ENCODE results near the gene CD3G. TPM values are rescaled to one million over a fixed set of nuclear protein-coding genes. Genes with fewer than 3 reads are reported as not detected.
"Not testable (repeated sequence)": the region's sequence is repeated elsewhere in the genome, so short reads cannot be mapped to it uniquely, and the experiment has no call there.

CD3G gene
- not detected in 2 replicates for total RNA-seq (2014; rRNA removed; shearing (Covaris generic))

DNA sequence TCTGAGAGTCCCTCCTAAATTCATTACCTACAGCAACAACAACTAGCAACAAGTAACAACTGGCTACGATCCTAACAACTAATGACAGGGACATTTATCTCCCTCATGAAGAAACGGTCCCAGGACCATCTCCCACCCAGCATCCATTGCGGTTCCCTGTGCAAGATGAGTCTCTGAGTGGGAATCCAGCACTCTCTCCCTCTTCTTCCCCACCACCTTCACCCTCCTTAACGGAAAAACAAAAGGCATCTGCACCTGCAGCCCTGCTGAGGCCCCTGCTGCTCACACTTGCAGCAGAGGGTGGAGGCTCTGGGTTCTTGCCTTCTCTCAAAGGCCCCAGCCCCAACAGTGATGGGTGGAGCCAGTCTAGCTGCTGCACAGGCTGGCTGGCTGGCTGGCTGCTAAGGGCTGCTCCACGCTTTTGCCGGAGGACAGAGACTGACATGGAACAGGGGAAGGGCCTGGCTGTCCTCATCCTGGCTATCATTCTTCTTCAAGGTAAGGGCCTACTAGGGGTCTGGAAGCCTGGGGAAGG lies at the start of gene CD3G:
Gene CD3G, plus strand, starts transcription at position 364 of the 535 bp plus-strand sequence. Its CDS starts 80 bp downstream, at position 444.
- Histone ChIP-seq H3K4me1 (no peaks in the 10 kb centered on the region), H3K36me3 (no peaks in the 10 kb centered on the region), H3K27me3 (no peaks in the 10 kb centered on the region), H3K4me3 (no peak within 1 kb of the TSS), H3K27ac (no peak within 1 kb of the TSS), H3K9me3 (replicated peaks) (no peaks in the 10 kb centered on the region)
- DNase-seq: no peak

DNA sequence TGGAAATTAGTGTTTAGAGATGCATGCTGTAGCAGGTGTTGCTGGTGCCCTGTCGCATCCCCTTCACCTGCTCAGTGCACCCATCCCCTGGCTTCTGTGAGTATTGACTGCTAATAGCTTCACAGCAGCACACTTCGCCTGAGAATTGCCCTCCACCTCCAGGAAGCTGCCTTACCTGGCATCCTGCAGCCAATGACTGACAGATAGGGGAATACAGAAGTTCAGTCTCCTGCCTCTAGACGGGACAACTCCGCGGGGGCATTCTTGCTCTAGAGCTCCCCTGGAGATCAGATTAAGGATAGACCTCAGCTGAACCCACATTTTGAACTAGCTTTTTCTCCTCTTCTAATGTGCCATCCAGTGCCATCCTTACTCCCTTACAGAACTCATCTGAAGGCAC lies 48.9 kb upstream of the CD3G start:
- no peaks in the 10 kb centered on the region for H3K27me3 ChIP-seq
- H3K36me3 ChIP-seq: no peaks in the 10 kb centered on the region
- H3K27ac ChIP-seq: no peak overlapping the region
- H3K4me1 ChIP-seq: no peaks in the 10 kb centered on the region
- no peak overlapping the region for H3K4me3 ChIP-seq
- H3K9me3 ChIP-seq (replicated peaks): no peaks in the 10 kb centered on the region
- no peak for DNase-seq

DNA sequence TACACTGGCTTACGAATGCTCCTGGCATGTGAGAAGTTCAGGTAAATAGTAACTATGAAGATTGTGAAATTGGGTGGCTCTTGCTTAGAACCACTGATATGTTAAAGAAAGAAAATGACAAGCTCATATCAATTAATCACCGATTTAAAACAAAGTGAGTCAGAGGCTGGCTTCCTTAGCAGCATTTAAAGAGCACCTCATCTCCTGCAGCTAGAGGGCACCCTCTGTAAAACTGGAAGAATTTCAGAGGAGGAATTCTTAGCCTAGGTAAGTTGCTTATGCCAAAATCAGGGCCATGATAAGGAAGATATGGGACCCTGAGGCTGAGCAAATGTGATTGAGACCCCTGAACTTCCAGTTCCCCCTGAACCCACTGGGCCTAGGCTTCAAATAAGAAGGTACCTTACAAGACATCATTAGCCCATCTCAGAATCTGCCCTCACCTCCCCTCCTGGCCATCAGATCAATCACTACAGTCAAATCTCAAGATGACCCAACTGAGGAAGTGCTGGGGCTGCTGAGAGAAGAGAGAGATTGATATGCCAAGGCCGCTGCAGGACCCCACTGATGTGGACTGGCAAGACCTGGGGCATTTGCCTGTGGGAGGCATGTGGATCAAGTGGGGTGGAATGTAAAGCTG lies 48.2 kb upstream of the CD3G start:
- H3K9me3 ChIP-seq (replicated peaks): no peaks in the 10 kb centered on the region
- no peaks in the 10 kb centered on the region for H3K27me3 ChIP-seq
- H3K4me1 ChIP-seq: no peaks in the 10 kb centered on the region
- no peak overlapping the region for H3K4me3 ChIP-seq
- H3K27ac ChIP-seq: no peak overlapping the region
- no peaks in the 10 kb centered on the region for H3K36me3 ChIP-seq
- peak in 1 of 2 experiments; percentile 12 for DNase-seq

GRCh38 chr11:118301600-118302195 lies 42.4 kb upstream of the CD3G start:
- H3K27ac ChIP-seq: no peak overlapping the region
- H3K9me3 ChIP-seq (replicated peaks): no peaks in the 10 kb centered on the region
- no peak for DNase-seq
- no peaks in the 10 kb centered on the region for H3K4me1 ChIP-seq
- H3K4me3 ChIP-seq: no peak overlapping the region
- no peaks in the 10 kb centered on the region for H3K36me3 ChIP-seq
- H3K27me3 ChIP-seq: no peaks in the 10 kb centered on the region

DNA sequence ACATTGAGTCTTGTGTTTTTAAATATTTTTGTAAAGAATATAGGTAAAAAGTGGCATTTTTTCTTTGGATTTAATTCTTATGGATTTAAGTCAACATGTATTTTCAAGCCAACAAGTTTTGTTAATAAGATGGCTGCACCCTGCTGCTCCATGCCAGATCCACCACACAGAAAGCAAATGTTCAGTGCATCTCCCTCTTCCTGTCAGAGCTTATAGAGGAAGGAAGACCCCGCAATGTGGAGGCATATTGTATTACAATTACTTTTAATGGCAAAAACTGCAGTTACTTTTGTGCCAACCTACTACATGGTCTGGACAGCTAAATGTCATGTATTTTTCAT lies 39.9 kb upstream of the CD3G start:
- no peaks in the 10 kb centered on the region for H3K27me3 ChIP-seq
- H3K9me3 ChIP-seq (replicated peaks): no peaks in the 10 kb centered on the region
- H3K36me3 ChIP-seq: no peaks in the 10 kb centered on the region

DNA sequence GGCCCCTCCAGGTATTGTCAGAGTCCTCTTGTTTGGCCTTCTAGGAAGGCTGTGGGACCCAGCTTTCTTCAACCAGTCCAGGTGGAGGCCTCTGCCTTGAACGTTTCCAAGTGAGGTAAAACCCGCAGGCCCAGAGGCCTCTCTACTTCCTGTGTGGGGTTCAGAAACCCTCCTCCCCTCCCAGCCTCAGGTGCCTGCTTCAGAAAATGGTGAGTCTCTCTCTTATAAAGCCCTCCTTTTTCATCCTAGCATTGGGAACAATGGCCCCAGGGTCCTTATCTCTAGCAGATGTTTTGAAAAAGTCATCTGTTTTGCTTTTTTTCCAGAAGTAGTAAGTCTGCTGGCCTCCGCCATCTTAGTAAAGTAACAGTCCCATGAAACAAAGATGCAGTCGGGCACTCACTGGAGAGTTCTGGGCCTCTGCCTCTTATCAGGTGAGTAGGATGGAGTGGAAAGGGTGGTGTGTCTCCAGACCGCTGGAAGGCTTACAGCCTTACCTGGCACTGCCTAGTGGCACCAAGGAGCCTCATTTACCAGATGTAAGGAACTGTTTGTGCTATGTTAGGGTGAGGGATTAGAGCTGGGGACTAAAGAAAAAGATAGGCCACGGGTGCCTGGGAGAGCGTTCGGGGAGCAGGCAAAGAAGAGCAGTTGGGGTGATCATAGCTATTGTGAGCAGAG lies 39.4 kb upstream of the CD3G start, which contains the start of gene CD3E:
Gene CD3E, plus strand, starts transcription at position 163 of the 681 bp plus-strand sequence. Its CDS starts 223 bp downstream, at position 386.
- no peak for DNase-seq
- Histone ChIP-seq H3K27ac (no peak within 1 kb of the TSS), H3K4me1 (no peaks in the 10 kb centered on the region), H3K36me3 (no peaks in the 10 kb centered on the region), H3K9me3 (replicated peaks) (no peaks in the 10 kb centered on the region), H3K4me3 (no peak within 1 kb of the TSS), H3K27me3 (no peaks in the 10 kb centered on the region)

More for the DNA sequence above, 39.9 kb upstream of the CD3G start:
- no peak for DNase-seq
- Histone ChIP-seq H3K4me3 (no peak overlapping the region), H3K4me1 (no peaks in the 10 kb centered on the region), H3K27ac (no peak overlapping the region)

- no peak overlapping the region for H3K4me3 ChIP-seq
- no peaks in the 10 kb centered on the region for H3K36me3 ChIP-seq
- H3K4me1 ChIP-seq: no peaks in the 10 kb centered on the region
- no peaks in the 10 kb centered on the region for H3K27me3 ChIP-seq
- H3K27ac ChIP-seq: no peak overlapping the region
- DNase-seq: no peak
- H3K9me3 ChIP-seq (replicated peaks): no peaks in the 10 kb centered on the region
Measured at GRCh38 chr11:118305726-118306125, 38.4 kb upstream of the CD3G start.

DNA sequence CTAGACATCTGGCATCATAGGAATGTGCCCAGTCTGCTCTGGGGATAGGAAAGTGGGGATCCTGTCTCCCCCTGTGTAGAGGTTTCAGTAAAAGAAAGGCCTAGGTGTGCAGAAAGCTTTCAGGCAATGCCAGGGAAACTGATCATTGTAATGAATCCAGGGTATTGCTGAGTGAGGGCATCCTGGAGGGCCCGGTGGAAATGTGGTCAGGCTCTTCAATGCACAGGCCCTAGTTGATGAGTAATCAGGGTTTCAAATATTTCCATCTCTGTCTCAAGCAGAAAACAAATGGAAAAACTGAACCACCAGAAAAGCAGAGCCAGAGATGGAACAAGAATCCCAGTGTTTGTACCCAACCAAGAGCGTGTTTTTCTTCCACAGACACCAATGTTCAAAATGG lies 37.6 kb upstream of the CD3G start:
- no peak overlapping the region for H3K4me3 ChIP-seq
- H3K27me3 ChIP-seq: no peaks in the 10 kb centered on the region
- no peaks in the 10 kb centered on the region for H3K9me3 ChIP-seq (replicated peaks)
- no peak for DNase-seq
- H3K27ac ChIP-seq: no peak overlapping the region
- H3K36me3 ChIP-seq: no peaks in the 10 kb centered on the region
- H3K4me1 ChIP-seq: no peaks in the 10 kb centered on the region

- not testable (repeated sequence) for H3K4me1 ChIP-seq; H3K27me3 ChIP-seq; H3K27ac ChIP-seq; H3K4me3 ChIP-seq; H3K9me3 ChIP-seq (replicated peaks); DNase-seq; H3K36me3 ChIP-seq
Measured at GRCh38 chr11:118308995-118309528, 35.1 kb upstream of the CD3G start.

DNA sequence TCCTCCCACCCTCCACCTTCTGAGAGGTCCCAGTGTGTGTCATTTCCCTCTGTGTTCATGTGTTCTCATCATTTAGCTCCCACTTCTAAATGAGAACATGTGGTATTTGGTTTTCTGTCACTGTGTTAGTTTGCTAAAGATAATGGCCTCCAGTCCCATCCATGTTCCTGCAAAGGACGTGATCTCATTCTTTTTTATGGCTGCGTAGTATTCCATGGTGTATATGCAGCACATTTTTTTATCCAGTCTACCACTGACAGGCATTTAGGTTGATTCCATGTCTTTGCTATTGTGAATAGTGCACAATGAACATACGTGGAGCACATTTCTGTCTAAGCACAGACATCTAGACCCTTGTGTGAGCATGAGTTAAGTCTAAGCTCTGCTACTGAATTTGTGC lies 33.9 kb upstream of the CD3G start:
- no peak for DNase-seq
- no peak overlapping the region for H3K27ac ChIP-seq
- H3K27me3 ChIP-seq: no peaks in the 10 kb centered on the region
- H3K4me1 ChIP-seq: peaks cover 17% of the 10 kb centered on the region
- H3K4me3 ChIP-seq: no peak overlapping the region
- H3K36me3 ChIP-seq: no peaks in the 10 kb centered on the region
- H3K9me3 ChIP-seq (replicated peaks): no peaks in the 10 kb centered on the region

DNA sequence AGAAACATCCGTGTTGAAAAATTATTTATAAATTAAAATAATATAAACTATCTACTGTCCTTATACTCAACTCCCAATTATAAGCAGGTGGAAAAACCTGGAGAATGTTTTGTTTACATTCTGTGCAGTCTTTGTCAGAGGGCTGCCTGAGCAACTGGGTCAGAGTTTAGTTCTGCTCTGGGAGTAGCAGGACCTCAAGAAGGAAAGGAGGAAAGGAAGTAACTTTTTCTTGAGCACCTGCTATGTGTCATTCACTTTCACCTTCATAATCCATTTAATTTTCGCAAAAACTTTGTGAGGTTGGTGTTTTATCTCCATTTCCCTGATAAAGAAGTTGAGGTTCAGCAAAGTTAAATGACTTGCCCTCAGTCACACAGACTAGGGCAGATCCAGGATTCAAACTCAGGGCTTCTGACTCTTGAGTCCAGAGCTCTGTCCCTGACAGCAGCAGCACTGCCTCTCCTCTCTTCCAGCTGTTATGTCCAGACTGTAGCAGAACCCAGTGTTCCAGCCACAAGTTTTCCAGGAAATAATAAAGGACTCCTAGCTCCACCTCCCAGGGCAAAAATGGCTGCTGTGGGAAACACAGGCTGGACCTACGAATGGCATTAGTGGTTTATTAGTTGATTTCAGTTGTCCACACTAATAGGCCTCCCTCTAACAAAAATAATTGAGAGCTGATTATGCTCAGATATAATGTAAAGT lies 33.2 kb upstream of the CD3G start:
- no peaks in the 10 kb centered on the region for H3K36me3 ChIP-seq
- no peaks in the 10 kb centered on the region for H3K27me3 ChIP-seq
- no peak overlapping the region for H3K27ac ChIP-seq
- DNase-seq: peak in 1 of 2 experiments; percentile 24
- no peak overlapping the region for H3K4me3 ChIP-seq
- no peaks in the 10 kb centered on the region for H3K9me3 ChIP-seq (replicated peaks)
- peaks cover 21% of the 10 kb centered on the region for H3K4me1 ChIP-seq

DNA sequence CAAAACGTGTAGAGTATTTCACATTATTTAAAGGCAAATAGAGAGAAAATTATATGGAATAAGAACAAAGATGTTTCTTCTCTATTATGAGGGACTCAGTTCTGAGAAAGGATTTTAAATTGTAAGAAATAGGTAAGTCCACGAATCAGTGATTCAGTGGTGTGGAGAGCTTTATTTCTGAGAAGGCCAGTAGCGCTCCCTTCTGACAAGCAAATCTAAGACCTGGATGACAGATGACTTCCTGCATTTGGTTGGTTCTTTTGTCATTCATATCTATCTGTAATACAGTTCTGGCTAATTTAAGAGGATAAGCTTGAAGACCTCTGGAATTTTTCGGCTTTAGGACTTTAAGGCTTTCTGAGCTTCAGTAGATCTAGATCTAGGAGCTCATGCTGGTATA lies 32.6 kb upstream of the CD3G start:
- Histone ChIP-seq H3K4me1 (peaks cover 21% of the 10 kb centered on the region), H3K4me3 (no peak overlapping the region), H3K9me3 (replicated peaks) (no peaks in the 10 kb centered on the region), H3K36me3 (no peaks in the 10 kb centered on the region), H3K27ac (no peak overlapping the region), H3K27me3 (no peaks in the 10 kb centered on the region)
- DNase-seq: no peak

DNA sequence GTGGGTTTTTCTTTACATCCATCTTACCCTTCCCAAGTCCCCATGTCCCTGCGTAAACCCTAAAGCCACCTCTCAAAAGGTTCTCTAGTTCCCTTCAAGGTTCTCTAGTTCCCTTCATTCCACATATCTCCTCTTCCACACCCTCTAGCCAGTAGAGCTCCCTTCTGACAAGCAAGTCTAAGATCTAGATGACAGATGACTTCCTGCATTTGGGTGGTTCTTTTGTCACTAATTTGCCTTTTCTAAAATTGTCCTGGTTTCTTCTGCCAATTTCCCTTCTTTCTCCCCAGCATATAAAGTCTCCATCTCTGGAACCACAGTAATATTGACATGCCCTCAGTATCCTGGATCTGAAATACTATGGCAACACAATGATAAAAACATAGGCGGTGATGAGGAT lies 31.8 kb upstream of the CD3G start:
- Histone ChIP-seq H3K9me3 (replicated peaks) (no peaks in the 10 kb centered on the region), H3K27me3 (no peaks in the 10 kb centered on the region), H3K36me3 (no peaks in the 10 kb centered on the region), H3K4me3 (no peak overlapping the region), H3K27ac (no peak overlapping the region), H3K4me1 (peaks cover 27% of the 10 kb centered on the region)
- no peak for DNase-seq

- Histone ChIP-seq H3K9me3 (replicated peaks) (no peaks in the 10 kb centered on the region), H3K27ac (no peak overlapping the region), H3K4me3 (no peak overlapping the region), H3K27me3 (no peaks in the 10 kb centered on the region), H3K4me1 (peaks cover 28% of the 10 kb centered on the region), H3K36me3 (no peaks in the 10 kb centered on the region)
- peak in 1 of 2 experiments; percentile 7 for DNase-seq
Measured at GRCh38 chr11:118313242-118313641, 30.9 kb upstream of the CD3G start.
